Gastroesophageal sphincter (tissue), 3 donors: ENCODE data around the gene ANKRD1.

ENCODE experiments used
- EP300 ChIP-seq: sonication (generic); formaldehyde crosslinking; IDR thresholded peaks from one replicate; pipeline ENCODE4 v1.6.1; 2017; ENCODE audit warnings: antibody characterized with exemption, mild to moderate bottlenecking
- POLR2A ChIP-seq, 2 donors: fragments of 450-650 bp; IDR thresholded peaks; one replicate each; pipeline ENCODE4 v1.6.1; 2017; ENCODE audit warnings: antibody characterized with exemption in 2 of 2, mild to moderate bottlenecking in 2 of 2, moderate library complexity in 1 of 2
- POLR2AphosphoS5 ChIP-seq: sonication (generic); formaldehyde crosslinking; IDR thresholded peaks from one replicate; pipeline ENCODE4 v1.6.1; 2017; ENCODE audit warnings: antibody characterized with exemption
- TF ChIP-seq, protein P1 (sequence below), 4 experiments: fragments of 200-600 bp in 2 of 4; fragments of 450-650 bp in 2 of 4; sonication (generic) in 1 of 4; IDR thresholded peaks; one replicate each; pipeline ENCODE4 v1.5.1; 2017 to 2019; ENCODE audit warnings: antibody characterized with exemption in 4 of 4, mild to moderate bottlenecking in 2 of 4, moderate library complexity in 2 of 4

DNA sequence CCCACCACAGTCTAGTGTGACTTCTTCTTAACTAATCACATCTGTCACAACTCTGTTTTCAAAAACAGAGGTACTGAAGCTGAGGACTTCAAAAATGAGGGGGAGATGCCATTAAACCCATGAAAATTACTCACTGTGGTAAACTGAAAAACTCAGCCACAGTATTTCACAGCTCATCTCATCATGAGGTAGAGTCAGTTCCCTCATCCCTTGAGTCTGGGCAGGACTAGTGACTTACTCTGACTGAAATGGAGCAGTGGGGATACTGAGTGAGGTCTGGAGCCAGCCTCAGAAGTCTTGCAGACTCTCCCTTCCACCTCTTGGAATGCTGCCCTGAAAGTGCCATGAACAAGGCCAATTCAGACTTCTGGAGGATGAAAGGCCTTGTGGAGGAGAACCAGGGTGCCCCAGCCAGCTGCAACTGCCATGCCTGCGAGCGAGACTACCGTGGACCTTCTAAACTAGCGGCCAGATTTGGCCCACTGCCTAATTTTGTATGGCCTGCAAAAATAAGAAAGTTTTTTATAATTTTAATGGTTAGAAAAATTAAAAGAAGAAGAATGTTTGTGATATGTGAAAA lies 24.7 kb upstream of the ANKRD1 start:
- TF ChIP-seq POLR2AphosphoS5 (no peak), EP300 (no peak), POLR2A (IDR thresholded peaks at IDR 0.05) (no peak)
- TF ChIP-seq, protein P1, sequence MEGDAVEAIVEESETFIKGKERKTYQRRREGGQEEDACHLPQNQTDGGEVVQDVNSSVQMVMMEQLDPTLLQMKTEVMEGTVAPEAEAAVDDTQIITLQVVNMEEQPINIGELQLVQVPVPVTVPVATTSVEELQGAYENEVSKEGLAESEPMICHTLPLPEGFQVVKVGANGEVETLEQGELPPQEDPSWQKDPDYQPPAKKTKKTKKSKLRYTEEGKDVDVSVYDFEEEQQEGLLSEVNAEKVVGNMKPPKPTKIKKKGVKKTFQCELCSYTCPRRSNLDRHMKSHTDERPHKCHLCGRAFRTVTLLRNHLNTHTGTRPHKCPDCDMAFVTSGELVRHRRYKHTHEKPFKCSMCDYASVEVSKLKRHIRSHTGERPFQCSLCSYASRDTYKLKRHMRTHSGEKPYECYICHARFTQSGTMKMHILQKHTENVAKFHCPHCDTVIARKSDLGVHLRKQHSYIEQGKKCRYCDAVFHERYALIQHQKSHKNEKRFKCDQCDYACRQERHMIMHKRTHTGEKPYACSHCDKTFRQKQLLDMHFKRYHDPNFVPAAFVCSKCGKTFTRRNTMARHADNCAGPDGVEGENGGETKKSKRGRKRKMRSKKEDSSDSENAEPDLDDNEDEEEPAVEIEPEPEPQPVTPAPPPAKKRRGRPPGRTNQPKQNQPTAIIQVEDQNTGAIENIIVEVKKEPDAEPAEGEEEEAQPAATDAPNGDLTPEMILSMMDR (IDR thresholded peaks at IDR 0.05): no peak
